GM23338 (cell line): ENCODE data around the gene STIM1. TPM values are rescaled to one million over a fixed set of nuclear protein-coding genes. Genes with fewer than 3 reads are reported as not detected.
A peak's percentile ranks its signal among the peaks of the same experiment; 100 is the strongest.

Experiments used
- ATAC-seq: fragments of 200-7000 bp; cut with Tn5 transposase; 3 replicates; pipeline ENCODE4 v1.9.1; 2020
- DNase-seq: peaks from one replicate; pipeline ENCODE4 v3.0.0-alpha.2; 2015; ENCODE audit warnings: low spot score
- H2AFZ ChIP-seq: fragments of 200-600 bp; sonication (generic); 2 replicates; pipeline ENCODE4 v1.8.0; 2016; ENCODE audit warnings: antibody characterized with exemption, mild to moderate bottlenecking, moderate library complexity
- H3F3A ChIP-seq: fragments of 200-600 bp; sonication (generic); replicated peaks from 2 replicates; pipeline ENCODE4 v1.8.0; 2017; ENCODE audit warnings: antibody characterized with exemption, mixed run types, low read depth
- H3K27ac ChIP-seq: fragments of 200-600 bp; sonication (generic); 2 replicates; pipeline ENCODE4 v1.6.1; 2016; ENCODE audit warnings: low read depth
- H3K27me3 ChIP-seq: fragments of 200-600 bp; sonication (generic); 2 replicates; pipeline ENCODE4 v1.8.0; 2016; ENCODE audit warnings: mild to moderate bottlenecking, mixed run types, moderate library complexity; ENCODE audit not compliant: insufficient read depth
- H3K36me3 ChIP-seq: fragments of 200-600 bp; sonication (generic); 2 replicates; pipeline ENCODE4 v1.8.0; 2016; ENCODE audit warnings: mild to moderate bottlenecking; ENCODE audit not compliant: insufficient read depth
- H3K4me1 ChIP-seq: fragments of 200-600 bp; sonication (generic); 2 replicates; pipeline ENCODE4 v1.8.0; 2016; ENCODE audit warnings: mild to moderate bottlenecking, moderate library complexity; ENCODE audit not compliant: insufficient read depth
- H3K4me2 ChIP-seq: fragments of 200-600 bp; sonication (generic); 2 replicates; pipeline ENCODE4 v1.7.1; 2017; ENCODE audit warnings: mixed run types
- H3K4me3 ChIP-seq: fragments of 200-600 bp; sonication (generic); 2 replicates; pipeline ENCODE4 v1.6.1; 2016; ENCODE audit warnings: mixed run types
- H3K79me2 ChIP-seq: fragments of 200-600 bp; sonication (generic); replicated peaks from 2 replicates; pipeline ENCODE4 v1.8.0; 2017; ENCODE audit warnings: mild to moderate bottlenecking; ENCODE audit not compliant: insufficient read depth
- H3K9me2 ChIP-seq: fragments of 200-600 bp; sonication (generic); 2 replicates; pipeline ENCODE4 v1.8.0; 2017; ENCODE audit not compliant: insufficient read depth
- H4K20me1 ChIP-seq: fragments of 200-600 bp; sonication (generic); replicated peaks from 2 replicates; pipeline ENCODE4 v1.8.0; 2017; ENCODE audit warnings: mild to moderate bottlenecking; ENCODE audit not compliant: insufficient read depth
- H3K27ac Mint-ChIP-seq: 2 replicates; pipeline ENCODE4 v1.8.0; 2020; ENCODE audit warnings: inconsistent platforms, mild to moderate bottlenecking, moderate library complexity, mixed read lengths
- H3K27me3 Mint-ChIP-seq: 3 replicates; pipeline ENCODE4 v1.8.0; 2022; ENCODE audit warnings: low read depth, mild to moderate bottlenecking, moderate library complexity, mixed read lengths, inconsistent platforms; ENCODE audit not compliant: insufficient read depth, poor library complexity
- H3K36me3 Mint-ChIP-seq: 3 replicates; pipeline ENCODE4 v1.8.0; 2021; ENCODE audit warnings: low read depth, mild to moderate bottlenecking, inconsistent platforms, moderate library complexity, mixed read lengths
- H3K4me1 Mint-ChIP-seq: 3 replicates; pipeline ENCODE4 v1.8.0; 2020; ENCODE audit warnings: mild to moderate bottlenecking, inconsistent platforms, mixed read lengths
- H3K4me3 Mint-ChIP-seq: 3 replicates; pipeline ENCODE4 v1.8.0; 2021; ENCODE audit warnings: moderate library complexity, mild to moderate bottlenecking, inconsistent platforms, mixed read lengths
- H3K9me3 Mint-ChIP-seq: 3 replicates; pipeline ENCODE4 v1.8.0; 2020; ENCODE audit warnings: moderate library complexity, mild to moderate bottlenecking, inconsistent platforms, mixed read lengths
- CREB1 ChIP-seq: fragments of 250-450 bp; sonication (Bioruptor Pico); IDR thresholded peaks from 2 replicates; pipeline ENCODE4 v1.5.0; 2020; ENCODE audit warnings: low read depth, mild to moderate bottlenecking, moderate library complexity
- EZH2phosphoT487 ChIP-seq: fragments of 200-600 bp; sonication (generic); IDR thresholded peaks from one replicate; pipeline ENCODE4 v1.8.1; 2018; ENCODE audit warnings: antibody characterized with exemption; ENCODE audit not compliant: unreplicated experiment
- JUNB ChIP-seq: IDR thresholded peaks from one replicate; pipeline ENCODE4 v1.6.1; 2016; ENCODE audit warnings: antibody characterized with exemption; ENCODE audit not compliant: unreplicated experiment
- NANOG ChIP-seq: IDR thresholded peaks from 2 replicates; pipeline ENCODE4 v1.6.1; 2016; ENCODE audit warnings: antibody characterized with exemption, borderline replicate concordance
- POLR2AphosphoS5 ChIP-seq: IDR thresholded peaks from 2 replicates; pipeline ENCODE4 v1.6.1; 2016; ENCODE audit warnings: antibody characterized with exemption, low read depth
- ZNF114 ChIP-seq: fragments of 250-450 bp; sonication (Bioruptor Pico); IDR thresholded peaks from 2 replicates; pipeline ENCODE4 v1.5.0; 2020; ENCODE audit warnings: mild to moderate bottlenecking, moderate library complexity
- ZNF331 ChIP-seq: fragments of 250-450 bp; sonication (Bioruptor Pico); IDR thresholded peaks from 2 replicates; pipeline ENCODE4 v1.5.0; 2020; ENCODE audit warnings: low read depth, mild to moderate bottlenecking, moderate library complexity
- polyA plus RNA-seq: library from polyadenylated mRNA; unstranded; fragments of >200 nt; fragmentation: Nextera tagmentation; extraction: Ambion mirVana; gene quantifications from 2 replicates; pipeline ENCODE4 v1.2.1, GENCODE V29; 2016
- total RNA-seq: library from RNA; depleted of rRNA; stranded (reverse); fragments of >200 nt; shearing (Covaris generic); gene quantifications from 2 replicates; pipeline ENCODE4 v1.2.3, GENCODE V29; 2014
- TF ChIP-seq, protein P1 (sequence below): IDR thresholded peaks from 2 replicates; pipeline ENCODE4 v1.6.1; 2016; ENCODE audit warnings: antibody characterized with exemption
- TF ChIP-seq, protein P2 (sequence below), 2 experiments: fragments of 200-600 bp in 1 of 2; sonication (generic) in 1 of 2; conservative IDR thresholded peaks; 2 replicates each; pipeline versions ENCODE4 v1.5.1 to v1.6.1; 2016 to 2017; ENCODE audit warnings: antibody characterized with exemption in 2 of 2, low read depth in 2 of 2, mild to moderate bottlenecking in 2 of 2, moderate library complexity in 1 of 2
- TF ChIP-seq, protein P3 (sequence below): IDR thresholded peaks from one replicate; pipeline ENCODE4 v1.6.1; 2018; ENCODE audit warnings: antibody characterized with exemption; ENCODE audit not compliant: unreplicated experiment

STIM1 gene
- total and polyA plus RNA-seq, 2 experiments from 2014 or later, result 3.5 to 14.0 TPM

DNA sequence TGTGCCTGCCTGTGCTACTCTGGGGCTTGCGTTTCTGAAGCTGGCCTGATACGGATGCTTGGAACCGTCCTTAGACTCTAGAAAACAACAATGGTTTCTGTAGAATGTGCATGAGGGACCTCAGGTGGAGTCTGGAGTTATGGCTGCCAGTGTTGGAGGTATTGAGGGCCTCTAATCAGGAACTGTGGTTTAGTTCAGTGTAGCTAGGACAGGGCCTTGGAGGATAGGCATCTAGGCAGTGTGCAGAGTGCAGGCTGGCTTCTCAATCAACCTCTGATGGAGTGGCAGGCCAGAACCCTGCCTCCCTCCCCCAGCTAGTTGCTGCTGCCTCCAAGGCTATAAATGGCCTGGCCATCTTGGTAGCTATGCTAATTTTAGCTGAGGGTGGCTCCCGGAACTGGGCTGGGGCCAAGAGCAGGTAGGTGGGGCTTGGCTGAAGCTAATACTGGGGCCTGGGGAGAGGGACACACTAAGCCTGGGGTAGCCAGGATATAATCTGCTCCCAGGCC lies 4.0 kb downstream of the STIM1 start:
- Histone ChIP-seq H3K9me2 (no peaks in the 10 kb centered on the region), H3K79me2 (0 out of 2 replicates have a peak, but pooled peaks cover 4% of the 10 kb centered on the region), H3K27ac (no peak overlapping the region), H3K36me3 (no peaks in the 10 kb centered on the region), H2AFZ (no peak overlapping the region), H3F3A (no peaks in the 10 kb centered on the region), H3K27me3 (peaks cover 19% of the 10 kb centered on the region), H4K20me1 (peaks cover 12% of the 10 kb centered on the region), H3K4me1 (peaks cover 39% of the 10 kb centered on the region), H3K4me2 (peak overlapping the region; percentile 48; the same call in 1 of the 2 replicates), H3K4me3 (no peak overlapping the region)
- no peaks in the 10 kb centered on the region for H3K36me3 Mint-ChIP-seq
- ATAC-seq (no peak), DNase-seq (peak; percentile 42)
- H3K27me3 Mint-ChIP-seq, result peaks cover 16% of the 10 kb centered on the region
- TF ChIP-seq NANOG, result no peak
- no peak for TF ChIP-seq POLR2AphosphoS5
- no peak for TF ChIP-seq ZNF114
- TF ChIP-seq JUNB, result no peak
- TF ChIP-seq, protein P1, sequence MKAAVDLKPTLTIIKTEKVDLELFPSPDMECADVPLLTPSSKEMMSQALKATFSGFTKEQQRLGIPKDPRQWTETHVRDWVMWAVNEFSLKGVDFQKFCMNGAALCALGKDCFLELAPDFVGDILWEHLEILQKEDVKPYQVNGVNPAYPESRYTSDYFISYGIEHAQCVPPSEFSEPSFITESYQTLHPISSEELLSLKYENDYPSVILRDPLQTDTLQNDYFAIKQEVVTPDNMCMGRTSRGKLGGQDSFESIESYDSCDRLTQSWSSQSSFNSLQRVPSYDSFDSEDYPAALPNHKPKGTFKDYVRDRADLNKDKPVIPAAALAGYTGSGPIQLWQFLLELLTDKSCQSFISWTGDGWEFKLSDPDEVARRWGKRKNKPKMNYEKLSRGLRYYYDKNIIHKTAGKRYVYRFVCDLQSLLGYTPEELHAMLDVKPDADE, result no peak
- TF ChIP-seq, protein P2, sequence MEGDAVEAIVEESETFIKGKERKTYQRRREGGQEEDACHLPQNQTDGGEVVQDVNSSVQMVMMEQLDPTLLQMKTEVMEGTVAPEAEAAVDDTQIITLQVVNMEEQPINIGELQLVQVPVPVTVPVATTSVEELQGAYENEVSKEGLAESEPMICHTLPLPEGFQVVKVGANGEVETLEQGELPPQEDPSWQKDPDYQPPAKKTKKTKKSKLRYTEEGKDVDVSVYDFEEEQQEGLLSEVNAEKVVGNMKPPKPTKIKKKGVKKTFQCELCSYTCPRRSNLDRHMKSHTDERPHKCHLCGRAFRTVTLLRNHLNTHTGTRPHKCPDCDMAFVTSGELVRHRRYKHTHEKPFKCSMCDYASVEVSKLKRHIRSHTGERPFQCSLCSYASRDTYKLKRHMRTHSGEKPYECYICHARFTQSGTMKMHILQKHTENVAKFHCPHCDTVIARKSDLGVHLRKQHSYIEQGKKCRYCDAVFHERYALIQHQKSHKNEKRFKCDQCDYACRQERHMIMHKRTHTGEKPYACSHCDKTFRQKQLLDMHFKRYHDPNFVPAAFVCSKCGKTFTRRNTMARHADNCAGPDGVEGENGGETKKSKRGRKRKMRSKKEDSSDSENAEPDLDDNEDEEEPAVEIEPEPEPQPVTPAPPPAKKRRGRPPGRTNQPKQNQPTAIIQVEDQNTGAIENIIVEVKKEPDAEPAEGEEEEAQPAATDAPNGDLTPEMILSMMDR (conservative IDR thresholded peaks at IDR 0.05; ENCODE audit: low read depth in 2 of 2), result no peak
- no peak for TF ChIP-seq CREB1 (CRISPR knock-in tag)
- no peak for TF ChIP-seq ZNF331 (CRISPR knock-in tag)
- TF ChIP-seq, protein P3, sequence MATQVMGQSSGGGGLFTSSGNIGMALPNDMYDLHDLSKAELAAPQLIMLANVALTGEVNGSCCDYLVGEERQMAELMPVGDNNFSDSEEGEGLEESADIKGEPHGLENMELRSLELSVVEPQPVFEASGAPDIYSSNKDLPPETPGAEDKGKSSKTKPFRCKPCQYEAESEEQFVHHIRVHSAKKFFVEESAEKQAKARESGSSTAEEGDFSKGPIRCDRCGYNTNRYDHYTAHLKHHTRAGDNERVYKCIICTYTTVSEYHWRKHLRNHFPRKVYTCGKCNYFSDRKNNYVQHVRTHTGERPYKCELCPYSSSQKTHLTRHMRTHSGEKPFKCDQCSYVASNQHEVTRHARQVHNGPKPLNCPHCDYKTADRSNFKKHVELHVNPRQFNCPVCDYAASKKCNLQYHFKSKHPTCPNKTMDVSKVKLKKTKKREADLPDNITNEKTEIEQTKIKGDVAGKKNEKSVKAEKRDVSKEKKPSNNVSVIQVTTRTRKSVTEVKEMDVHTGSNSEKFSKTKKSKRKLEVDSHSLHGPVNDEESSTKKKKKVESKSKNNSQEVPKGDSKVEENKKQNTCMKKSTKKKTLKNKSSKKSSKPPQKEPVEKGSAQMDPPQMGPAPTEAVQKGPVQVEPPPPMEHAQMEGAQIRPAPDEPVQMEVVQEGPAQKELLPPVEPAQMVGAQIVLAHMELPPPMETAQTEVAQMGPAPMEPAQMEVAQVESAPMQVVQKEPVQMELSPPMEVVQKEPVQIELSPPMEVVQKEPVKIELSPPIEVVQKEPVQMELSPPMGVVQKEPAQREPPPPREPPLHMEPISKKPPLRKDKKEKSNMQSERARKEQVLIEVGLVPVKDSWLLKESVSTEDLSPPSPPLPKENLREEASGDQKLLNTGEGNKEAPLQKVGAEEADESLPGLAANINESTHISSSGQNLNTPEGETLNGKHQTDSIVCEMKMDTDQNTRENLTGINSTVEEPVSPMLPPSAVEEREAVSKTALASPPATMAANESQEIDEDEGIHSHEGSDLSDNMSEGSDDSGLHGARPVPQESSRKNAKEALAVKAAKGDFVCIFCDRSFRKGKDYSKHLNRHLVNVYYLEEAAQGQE, result no peak
- no peak for TF ChIP-seq EZH2phosphoT487
- H3K4me1 Mint-ChIP-seq, result peaks cover 50% of the 10 kb centered on the region
- H3K27ac Mint-ChIP-seq, result no peak overlapping the region
- H3K9me3 Mint-ChIP-seq, result no peaks in the 10 kb centered on the region
- H3K4me3 Mint-ChIP-seq, result no peak overlapping the region
